ENCODE measurements around the gene LTB4R2.

The LTB4R2 gene

DNA sequence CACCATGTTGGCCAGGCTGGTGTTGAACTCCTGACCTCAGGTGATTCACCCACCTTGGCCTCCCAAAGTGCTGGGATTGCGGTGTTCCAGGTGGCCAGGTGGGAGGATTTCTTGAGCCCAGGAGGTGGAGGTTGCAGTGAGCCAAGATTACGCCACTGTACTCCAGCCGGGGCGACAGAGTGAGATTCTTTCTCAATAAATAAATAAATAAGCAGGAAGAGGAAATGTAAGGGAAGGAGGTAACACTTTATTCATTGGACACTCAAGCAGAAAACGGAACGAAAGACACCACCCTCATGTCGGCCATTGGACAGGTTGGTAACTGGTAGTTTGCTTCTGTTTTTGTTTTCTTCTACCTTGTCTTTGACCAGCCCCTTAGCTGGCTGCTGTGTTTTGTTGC lies 45.1 kb downstream of the LTB4R2 start (continued):
- TF ChIP-seq HIC1 (tag by site-specific recombination; IDR thresholded peaks at IDR 0.05): no peak
- no peak for TF ChIP-seq ZNF660 (tag by site-specific recombination; IDR thresholded peaks at IDR 0.05)
- no peak for TF ChIP-seq ZNF366 (tag by site-specific recombination; conservative IDR thresholded peaks at IDR 0.05)
- no peak for TF ChIP-seq ZNF223 (tag by site-specific recombination; IDR thresholded peaks at IDR 0.05)

DNA sequence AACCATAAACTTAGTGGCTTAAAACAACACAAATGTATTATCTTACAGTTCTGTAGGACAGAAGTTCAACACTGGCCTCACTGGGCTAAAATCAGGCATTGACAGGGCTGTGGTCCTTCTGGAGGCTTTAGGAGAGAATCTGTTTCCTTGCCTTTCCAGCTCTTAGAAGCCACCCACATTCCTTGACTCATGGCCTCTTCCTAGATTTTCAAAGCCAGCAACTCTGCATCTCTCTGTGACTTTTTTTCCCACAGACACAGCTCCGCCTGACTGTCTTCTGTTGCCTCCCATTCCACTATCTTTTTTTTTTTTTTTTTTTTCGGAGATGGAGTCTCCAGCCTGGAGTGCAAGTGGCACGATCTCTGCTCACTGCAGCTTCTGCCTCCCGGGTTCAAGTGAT lies 46.3 kb downstream of the LTB4R2 start:
- no peaks in the 10 kb centered on the region for H3K36me3 ChIP-seq (ENCODE audit: control insufficient read depth in 2 of 2, insufficient read depth in 1 of 2, low read length in 2 of 2)
- POLR2A ChIA-PET: interaction anchor here (0.7 kb wide), 1 partner anchor 10 kb away, joined by 4 read pairs; no protein-coding TSS in a partner anchor
- CTCF ChIA-PET: no interaction called here

DNA sequence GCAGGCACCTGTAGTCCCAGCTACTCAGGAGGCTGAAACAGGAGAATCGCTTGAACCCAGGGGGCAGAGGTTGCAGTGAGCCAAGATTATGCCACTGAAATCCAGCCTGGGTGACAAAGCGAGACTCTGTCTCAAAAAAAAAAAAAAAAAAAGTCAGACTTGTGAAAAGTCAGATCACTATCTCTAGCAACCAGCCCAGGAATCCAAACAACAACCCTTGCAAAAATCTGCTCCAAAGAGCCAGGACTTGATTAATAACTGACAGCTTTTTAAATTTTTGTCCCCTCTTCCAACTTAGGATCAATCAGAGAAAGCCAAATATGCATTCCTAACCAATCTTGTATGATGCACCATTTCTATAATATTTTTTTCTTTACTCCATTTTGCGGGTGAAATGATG lies 50.3 kb downstream of the LTB4R2 start:
- no peak overlapping the region for H3K27ac ChIP-seq (ENCODE audit: extremely low read depth, low read depth, low read length)
- H3K4me1 ChIP-seq (ENCODE audit: control insufficient read depth, insufficient read depth, low read length): peaks cover 2% of the 10 kb centered on the region; the same call in 1 of the 2 replicates
- H3K4me3 ChIP-seq (ENCODE audit: low read depth, low read length): no peak overlapping the region
- no peaks in the 10 kb centered on the region for H3K36me3 ChIP-seq (ENCODE audit: control insufficient read depth in 2 of 2, insufficient read depth in 1 of 2, low read length in 2 of 2)
- POLR2A ChIA-PET: interaction anchor here (1.1 kb wide), 1 partner anchor 69 kb away, joined by 3 read pairs; the partner anchor contains the start of genes CBLN3 and KHNYN
- TF ChIP-seq ZBTB44 (tag by site-specific recombination; IDR thresholded peaks at IDR 0.05) (no peak), ZBTB21 (tag by site-specific recombination; IDR thresholded peaks at IDR 0.05) (no peak), ZNF292 (tag by site-specific recombination; IDR thresholded peaks at IDR 0.05; ENCODE audit: borderline replicate concordance, low read depth) (no peak)
- CTCF ChIA-PET: interaction anchor here (0.6 to 4.0 kb wide), 5 partner anchors 26 to 1073 kb away, joined by 3 to 41 read pairs (median 3); partner anchors contain the start of genes CBLN3 and KHNYN
- H3K9me3 ChIP-seq (ENCODE audit: control insufficient read depth, insufficient read depth, low read depth, low read length): no peaks in the 10 kb centered on the region

More for the DNA sequence above, 46.3 kb downstream of the LTB4R2 start:
- no peak for TF ChIP-seq ZNF341 (tag by site-specific recombination; IDR thresholded peaks at IDR 0.05; ENCODE audit: low read depth)
- TF ChIP-seq, protein P1, sequence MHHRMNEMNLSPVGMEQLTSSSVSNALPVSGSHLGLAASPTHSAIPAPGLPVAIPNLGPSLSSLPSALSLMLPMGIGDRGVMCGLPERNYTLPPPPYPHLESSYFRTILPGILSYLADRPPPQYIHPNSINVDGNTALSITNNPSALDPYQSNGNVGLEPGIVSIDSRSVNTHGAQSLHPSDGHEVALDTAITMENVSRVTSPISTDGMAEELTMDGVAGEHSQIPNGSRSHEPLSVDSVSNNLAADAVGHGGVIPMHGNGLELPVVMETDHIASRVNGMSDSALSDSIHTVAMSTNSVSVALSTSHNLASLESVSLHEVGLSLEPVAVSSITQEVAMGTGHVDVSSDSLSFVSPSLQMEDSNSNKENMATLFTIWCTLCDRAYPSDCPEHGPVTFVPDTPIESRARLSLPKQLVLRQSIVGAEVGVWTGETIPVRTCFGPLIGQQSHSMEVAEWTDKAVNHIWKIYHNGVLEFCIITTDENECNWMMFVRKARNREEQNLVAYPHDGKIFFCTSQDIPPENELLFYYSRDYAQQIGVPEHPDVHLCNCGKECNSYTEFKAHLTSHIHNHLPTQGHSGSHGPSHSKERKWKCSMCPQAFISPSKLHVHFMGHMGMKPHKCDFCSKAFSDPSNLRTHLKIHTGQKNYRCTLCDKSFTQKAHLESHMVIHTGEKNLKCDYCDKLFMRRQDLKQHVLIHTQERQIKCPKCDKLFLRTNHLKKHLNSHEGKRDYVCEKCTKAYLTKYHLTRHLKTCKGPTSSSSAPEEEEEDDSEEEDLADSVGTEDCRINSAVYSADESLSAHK (tag by site-specific recombination; IDR thresholded peaks at IDR 0.05): no peak
- TF ChIP-seq ZNF404 (tag by site-specific recombination; IDR thresholded peaks at IDR 0.05): no peak
- no peak for TF ChIP-seq ZNF670 (tag by site-specific recombination; IDR thresholded peaks at IDR 0.05; ENCODE audit: low read depth)
- no peak for TF ChIP-seq ZNF792 (tag by site-specific recombination; IDR thresholded peaks at IDR 0.05)
- no peak for TF ChIP-seq ZNF747 (tag by site-specific recombination; IDR thresholded peaks at IDR 0.05)
- no peak for TF ChIP-seq ZNF510 (tag by site-specific recombination; IDR thresholded peaks at IDR 0.05; ENCODE audit: insufficient replicate concordance)
- TF ChIP-seq ZNF843 (tag by site-specific recombination; IDR thresholded peaks at IDR 0.05): no peak
- no peak for TF ChIP-seq SETDB1 (IDR thresholded peaks at IDR 0.05; ENCODE audit: insufficient read length, low read length)
- TF ChIP-seq REPIN1 (tag by site-specific recombination; IDR thresholded peaks at IDR 0.05; ENCODE audit: low read depth): no peak
- no peak for TF ChIP-seq ZNF777 (tag by site-specific recombination; IDR thresholded peaks at IDR 0.05; ENCODE audit: borderline replicate concordance)
- TF ChIP-seq, protein P2, sequence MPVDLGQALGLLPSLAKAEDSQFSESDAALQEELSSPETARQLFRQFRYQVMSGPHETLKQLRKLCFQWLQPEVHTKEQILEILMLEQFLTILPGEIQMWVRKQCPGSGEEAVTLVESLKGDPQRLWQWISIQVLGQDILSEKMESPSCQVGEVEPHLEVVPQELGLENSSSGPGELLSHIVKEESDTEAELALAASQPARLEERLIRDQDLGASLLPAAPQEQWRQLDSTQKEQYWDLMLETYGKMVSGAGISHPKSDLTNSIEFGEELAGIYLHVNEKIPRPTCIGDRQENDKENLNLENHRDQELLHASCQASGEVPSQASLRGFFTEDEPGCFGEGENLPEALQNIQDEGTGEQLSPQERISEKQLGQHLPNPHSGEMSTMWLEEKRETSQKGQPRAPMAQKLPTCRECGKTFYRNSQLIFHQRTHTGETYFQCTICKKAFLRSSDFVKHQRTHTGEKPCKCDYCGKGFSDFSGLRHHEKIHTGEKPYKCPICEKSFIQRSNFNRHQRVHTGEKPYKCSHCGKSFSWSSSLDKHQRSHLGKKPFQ (tag by site-specific recombination; IDR thresholded peaks at IDR 0.05): no peak
- H3K27ac ChIP-seq (ENCODE audit: extremely low read depth, low read depth, low read length): no peak overlapping the region
- H3K4me1 ChIP-seq (ENCODE audit: control insufficient read depth, insufficient read depth, low read length): no peaks in the 10 kb centered on the region
- no peaks in the 10 kb centered on the region for H3K9me3 ChIP-seq (ENCODE audit: control insufficient read depth, insufficient read depth, low read depth, low read length)
- no peak overlapping the region for H3K4me3 ChIP-seq (ENCODE audit: low read depth, low read length)
